Neural cell (in vitro differentiated cells): ENCODE measurements around the gene RFX2. TPM values are rescaled to one million over a fixed set of nuclear protein-coding genes. Genes with fewer than 3 reads are reported as not detected.

ENCODE experiments used
- H2AFZ ChIP-seq: fragments of 200-600, 300-800 bp; sonication (generic), shearing (Covaris generic); 2 replicates; pipeline ENCODE4 v1.6.0; 2014; ENCODE audit warnings: low read depth, mild to moderate bottlenecking, antibody characterized with exemption, low read length, moderate library complexity
- H3F3A ChIP-seq: fragments of 200-600 bp; shearing (Covaris generic); 2 replicates; pipeline ENCODE4 v1.6.1; 2016; ENCODE audit warnings: mild to moderate bottlenecking, moderate library complexity, mixed read lengths, antibody characterized with exemption, low read length; ENCODE audit not compliant: insufficient read depth, poor library complexity, severe bottlenecking
- H3K27ac ChIP-seq: fragments of 200-600, 300-800 bp; sonication (generic), shearing (Covaris generic); 2 replicates; pipeline ENCODE4 v1.5.1; 2014; ENCODE audit warnings: mild to moderate bottlenecking, low read length, moderate library complexity
- H3K27me3 ChIP-seq: fragments of 300-800, 200-600 bp; sonication (generic), shearing (Covaris generic); 2 replicates; pipeline ENCODE4 v1.6.0; 2014; ENCODE audit warnings: mild to moderate bottlenecking, low read depth, low read length, moderate library complexity; ENCODE audit not compliant: insufficient read depth
- H3K36me3 ChIP-seq: fragments of 300-800, 200-600 bp; sonication (generic), shearing (Covaris generic); 2 replicates; pipeline ENCODE4 v1.5.1; 2014; ENCODE audit warnings: mild to moderate bottlenecking, antibody characterized with exemption, low read length, moderate library complexity; ENCODE audit not compliant: insufficient read depth
- H3K4me2 ChIP-seq: fragments of 300-800, 200-600 bp; sonication (generic), shearing (Covaris generic); 2 replicates; pipeline ENCODE4 v1.6.0; 2014; ENCODE audit warnings: mild to moderate bottlenecking, low read length
- H3K4me3 ChIP-seq: fragments of 300-800, 200-600 bp; sonication (generic), shearing (Covaris generic); 2 replicates; pipeline ENCODE4 v1.5.1; 2014; ENCODE audit warnings: mild to moderate bottlenecking, low read length, moderate library complexity
- H3K79me2 ChIP-seq: fragments of 200-600 bp; shearing (Covaris generic); replicated peaks from 2 replicates; pipeline ENCODE4 v1.6.0; 2014; ENCODE audit warnings: mild to moderate bottlenecking, low read length, moderate library complexity; ENCODE audit not compliant: insufficient read depth
- H3K9ac ChIP-seq: fragments of 300-800, 200-600 bp; sonication (generic), shearing (Covaris generic); 2 replicates; pipeline ENCODE4 v1.6.1; 2016; ENCODE audit warnings: mild to moderate bottlenecking, low read length, mixed read lengths
- H3K9me2 ChIP-seq: fragments of 200-600 bp; shearing (Covaris generic); 2 replicates; pipeline ENCODE4 v1.6.1; 2016; ENCODE audit warnings: mild to moderate bottlenecking, low read length, mixed read lengths; ENCODE audit not compliant: insufficient read depth
- H3K9me3 ChIP-seq: fragments of 200-600, 300-800 bp; sonication (generic), shearing (Covaris generic); 2 replicates; pipeline ENCODE4 v1.6.1; 2016; ENCODE audit warnings: mild to moderate bottlenecking, mixed run types, low read length, moderate library complexity, mixed read lengths
- H4K20me1 ChIP-seq: fragments of 200-600 bp; shearing (Covaris generic); 2 replicates; pipeline ENCODE4 v1.6.1; 2016; ENCODE audit warnings: mild to moderate bottlenecking, mixed run types; ENCODE audit not compliant: insufficient read depth
- CTCF ChIP-seq: fragments of 450-650 bp; IDR thresholded peaks from 2 replicates; pipeline ENCODE4 v1.5.1; 2014; ENCODE audit warnings: antibody characterized with exemption, mild to moderate bottlenecking, moderate library complexity; ENCODE audit not compliant: poor library complexity, severe bottlenecking
- EP300 ChIP-seq: fragments of 450-650 bp; conservative IDR thresholded peaks from 2 replicates; pipeline ENCODE4 v1.6.1; 2014; ENCODE audit warnings: antibody characterized with exemption, mild to moderate bottlenecking, moderate library complexity; ENCODE audit not compliant: poor library complexity, severe bottlenecking
- EZH2 ChIP-seq: fragments of 200-600, 300-800 bp; shearing (Covaris generic), sonication (generic); IDR thresholded peaks from 2 replicates; pipeline ENCODE4 v1.6.1; 2014; ENCODE audit warnings: antibody characterized with exemption, low read length, borderline replicate concordance, mild to moderate bottlenecking; ENCODE audit not compliant: insufficient read depth, poor library complexity, severe bottlenecking
- MXI1 ChIP-seq: fragments of 450-650 bp; conservative IDR thresholded peaks from 2 replicates; pipeline ENCODE4 v1.6.1; 2014; ENCODE audit warnings: antibody characterized with exemption, mild to moderate bottlenecking; ENCODE audit not compliant: poor library complexity, severe bottlenecking
- POLR2AphosphoS5 ChIP-seq: IDR thresholded peaks from 2 replicates; pipeline ENCODE4 v1.6.1; 2012
- RAD21 ChIP-seq: fragments of 450-650 bp; conservative IDR thresholded peaks from 2 replicates; pipeline ENCODE4 v1.6.1; 2014; ENCODE audit warnings: antibody characterized with exemption, mild to moderate bottlenecking, moderate library complexity
- REST ChIP-seq: IDR thresholded peaks from 2 replicates; pipeline ENCODE4 v1.6.1; 2012; ENCODE audit warnings: borderline replicate concordance
- SMC3 ChIP-seq: fragments of 450-650 bp; conservative IDR thresholded peaks from 2 replicates; pipeline ENCODE4 v1.6.1; 2014; ENCODE audit warnings: antibody characterized with exemption, mild to moderate bottlenecking, moderate library complexity; ENCODE audit not compliant: poor library complexity
- TAF1 ChIP-seq: IDR thresholded peaks from 2 replicates; pipeline ENCODE4 v1.6.1; 2012; ENCODE audit warnings: low read depth
- polyA plus RNA-seq: library from polyadenylated mRNA; depleted of rRNA; stranded (reverse); fragments of >200 nt; gene quantifications from 2 replicates; pipeline ENCODE4 v1.2.3, GENCODE V29; 2014

The RFX2 gene
- polyA plus RNA-seq, 1 donor from 2014 or later: 0.69 TPM

GRCh38 chr19:6091771-6092291 lies 18.5 kb downstream of the RFX2 start:
- H3F3A ChIP-seq: no peaks in the 10 kb centered on the region
- H2AFZ ChIP-seq: peak overlapping the region; percentile 30
- no peaks in the 10 kb centered on the region for H3K27me3 ChIP-seq
- H3K4me3 ChIP-seq: peak overlapping the region; percentile 59
- no peak overlapping the region for H3K27ac ChIP-seq
- no peaks in the 10 kb centered on the region for H3K9me2 ChIP-seq
- no peaks in the 10 kb centered on the region for H3K79me2 ChIP-seq
- no peaks in the 10 kb centered on the region for H4K20me1 ChIP-seq
- peak overlapping the region; percentile 30 for H3K4me2 ChIP-seq
- no peaks in the 10 kb centered on the region for H3K9me3 ChIP-seq
- no peaks in the 10 kb centered on the region for H3K36me3 ChIP-seq
- TF ChIP-seq TAF1 (no peak), EP300 (no peak), MXI1 (no peak), CTCF (no peak)
- peak overlapping the region; percentile 38 for H3K9ac ChIP-seq

GRCh38 chr19:6090634-6091033 lies 19.7 kb downstream of the RFX2 start:
- Histone ChIP-seq H3K27me3 (no peaks in the 10 kb centered on the region), H3K9ac (no peak overlapping the region), H2AFZ (no peak overlapping the region), H3K79me2 (no peaks in the 10 kb centered on the region), H3K4me3 (no peak overlapping the region), H3K36me3 (no peaks in the 10 kb centered on the region), H3K4me2 (no peak overlapping the region), H3K9me3 (no peaks in the 10 kb centered on the region), H3K9me2 (no peaks in the 10 kb centered on the region), H3K27ac (no peak overlapping the region), H4K20me1 (no peaks in the 10 kb centered on the region), H3F3A (no peaks in the 10 kb centered on the region)
- TF ChIP-seq MXI1 (no peak), TAF1 (no peak), REST (no peak), SMC3 (no peak), EZH2 (no peak), RAD21 (no peak), CTCF (no peak), POLR2AphosphoS5 (no peak), EP300 (no peak)
